HepG2 (cell line): ENCODE results near the gene MYO3B. TPM values are rescaled to one million over a fixed set of nuclear protein-coding genes. Genes with fewer than 3 reads are reported as not detected.

Experiments used
- ATAC-seq: fragments of 200-7000 bp; cut with Tn5 transposase; 3 replicates; pipeline ENCODE4 v1.9.1; 2020; ENCODE audit warnings: mild to moderate bottlenecking, moderate library complexity
- BruUV-seq: library from RNA; stranded (reverse); fragments of 400-500 nt; replicated peaks from 2 replicates; lab custom pipeline; 2021; lab: Mats Ljungman, UMichigan
- CTCF ChIA-PET: fragments of 300-600 bp; formaldehyde crosslinking; extraction: SDS; loops from one replicate; lab custom pipeline; 2021; ENCODE audit warnings: low total read pairs, inconsistent platforms, low intra/inter-chr PET ratio; lab: Yijun Ruan, JAX
- POLR2A ChIA-PET: fragments of 350-600 bp; sonication (Branson Sonifier 250); formaldehyde crosslinking; loops from one replicate; lab custom pipeline; 2020; ENCODE audit warnings: antibody characterized with exemption, inconsistent platforms; lab: Yijun Ruan, JAX
- DNase-seq: peaks from one replicate; pipeline ENCODE4 v3.0.0-alpha.2; 2015; ENCODE audit warnings: low spot score
- FAIRE-seq: peaks from 3 replicates; lab custom pipeline; 2011; peaks lifted over from hg19 to GRCh38; lab: Jason Lieb, UNC
- H2AFZ ChIP-seq: one replicate; pipeline ENCODE4 v1.6.1; 2011; ENCODE audit warnings: low read length, inconsistent platforms
- H3K27ac ChIP-seq: fragments of 300-600 bp; 3 replicates; pipeline ENCODE4 v1.8.0; 2011; ENCODE audit warnings: mixed run types, mild to moderate bottlenecking, mixed read lengths, low read length, inconsistent platforms; ENCODE audit not compliant: insufficient read depth; ENCODE audit errors: extremely low read length
- H3K27me3 ChIP-seq, 2 experiments: fragments of 200-600 bp in 1 of 2; 2 replicates in 1 of 2; 3 replicates in 1 of 2; pipeline versions ENCODE4 v1.6.0 to v1.8.0; 2011; ENCODE audit warnings: low read length in 2 of 2, mild to moderate bottlenecking in 2 of 2, moderate library complexity in 2 of 2, inconsistent platforms in 1 of 2; ENCODE audit not compliant: insufficient read depth in 2 of 2, control insufficient read depth in 1 of 2
- H3K36me3 ChIP-seq, 2 experiments: fragments of 200-600 bp in 1 of 2; replicated peaks in 1 of 2; 2 replicates in 1 of 2; 3 replicates in 1 of 2; pipeline versions ENCODE4 v1.5.1 to v1.8.0; 2011; ENCODE audit warnings: low read length in 2 of 2, inconsistent platforms in 1 of 2; ENCODE audit not compliant: insufficient read depth in 2 of 2, control insufficient read depth in 1 of 2
- H3K4me1 ChIP-seq: 2 replicates; pipeline ENCODE4 v1.5.1; 2012; ENCODE audit warnings: low read length, inconsistent platforms; ENCODE audit not compliant: insufficient read depth
- H3K4me2 ChIP-seq: 2 replicates; pipeline ENCODE4 v1.6.0; 2011; ENCODE audit warnings: low read depth, low read length, inconsistent platforms
- H3K4me3 ChIP-seq, 3 experiments: fragments of 200-600 bp in 1 of 3; sonication (generic), shearing (Covaris generic) in 1 of 3; replicated peaks in 1 of 3; 2 replicates each; pipeline ENCODE4 v1.5.1; 2011 to 2016; ENCODE audit warnings: low read length in 3 of 3, inconsistent platforms in 2 of 3, low read depth in 2 of 3, mild to moderate bottlenecking in 2 of 3, control low read depth in 1 of 3, mixed read lengths in 1 of 3; ENCODE audit not compliant: insufficient read depth in 1 of 3
- H3K79me2 ChIP-seq: one replicate; pipeline ENCODE4 v1.6.1; 2011; ENCODE audit warnings: low read length, inconsistent platforms; ENCODE audit not compliant: insufficient read depth
- H3K9ac ChIP-seq: 2 replicates; pipeline ENCODE4 v1.6.0; 2011; ENCODE audit warnings: mild to moderate bottlenecking, low read depth, low read length, inconsistent platforms; ENCODE audit not compliant: insufficient read depth
- H3K9me3 ChIP-seq: 2 replicates; pipeline ENCODE4 v1.5.1; 2012; ENCODE audit warnings: mild to moderate bottlenecking, low read length
- H4K20me1 ChIP-seq: 2 replicates; pipeline ENCODE4 v1.6.0; 2011; ENCODE audit warnings: inconsistent platforms, mild to moderate bottlenecking, low read length, moderate library complexity; ENCODE audit not compliant: insufficient read depth
- AHR ChIP-seq: IDR thresholded peaks from 2 replicates; pipeline ENCODE4 v1.6.1; 2018; ENCODE audit warnings: missing genetic modification reagents, missing compliant biosample characterization
- AKAP8 ChIP-seq: sonication (generic); formaldehyde crosslinking; IDR thresholded peaks from 2 replicates; pipeline ENCODE4 v1.5.1; 2020; ENCODE audit warnings: mild to moderate bottlenecking, missing genetic modification reagents
- BHLHE40 ChIP-seq: IDR thresholded peaks from 2 replicates; pipeline ENCODE4 v1.6.1; 2011; ENCODE audit warnings: low read length, improper control_type of control experiment
- GLI4 ChIP-seq: sonication (generic); formaldehyde crosslinking; IDR thresholded peaks from 2 replicates; pipeline ENCODE4 v1.5.1; 2020; ENCODE audit warnings: missing genetic modification reagents, mild to moderate bottlenecking, moderate library complexity, borderline replicate concordance
- MAZ ChIP-seq, 2 experiments: sonication (generic) in 1 of 2; formaldehyde crosslinking in 1 of 2; IDR thresholded peaks; 2 replicates each; pipeline versions ENCODE4 v1.5.0 to v1.6.1; 2012 to 2020; ENCODE audit warnings: low read depth in 2 of 2, mild to moderate bottlenecking in 2 of 2, borderline replicate concordance in 1 of 2, improper control_type of control experiment in 1 of 2, low read length in 1 of 2, missing genetic modification reagents in 1 of 2, moderate library complexity in 1 of 2
- NPAS2 ChIP-seq: sonication (generic); formaldehyde crosslinking; IDR thresholded peaks from 2 replicates; pipeline ENCODE4 v1.8.0; 2022; ENCODE audit warnings: mild to moderate bottlenecking, missing genetic modification reagents, borderline replicate concordance
- SP2 ChIP-seq: sonication (generic); formaldehyde crosslinking; IDR thresholded peaks from 2 replicates; pipeline ENCODE4 v1.5.1; 2020; ENCODE audit warnings: mild to moderate bottlenecking, missing genetic modification reagents
- STAT5B ChIP-seq: sonication (generic); formaldehyde crosslinking; IDR thresholded peaks from 2 replicates; pipeline ENCODE4 v1.4.0; 2020; ENCODE audit warnings: missing genetic modification reagents
- TARDBP ChIP-seq: sonication (generic); formaldehyde crosslinking; IDR thresholded peaks from 2 replicates; pipeline ENCODE4 v1.8.0; 2022; ENCODE audit warnings: mild to moderate bottlenecking, missing genetic modification reagents
- TIGD3 ChIP-seq: sonication (generic); formaldehyde crosslinking; IDR thresholded peaks from 2 replicates; pipeline ENCODE4 v1.5.1; 2020; ENCODE audit warnings: mild to moderate bottlenecking, missing genetic modification reagents, borderline replicate concordance
- ZFP41 ChIP-seq: sonication (generic); formaldehyde crosslinking; IDR thresholded peaks from 2 replicates; pipeline ENCODE4 v1.4.0; 2020; ENCODE audit warnings: mild to moderate bottlenecking, missing genetic modification reagents, borderline replicate concordance
- ZNF431 ChIP-seq: sonication (generic); formaldehyde crosslinking; IDR thresholded peaks from 2 replicates; pipeline ENCODE4 v1.9.0; 2022; ENCODE audit warnings: missing genetic modification reagents, low read depth, mild to moderate bottlenecking, borderline replicate concordance
- ZNF484 ChIP-seq: sonication (generic); formaldehyde crosslinking; IDR thresholded peaks from 2 replicates; pipeline ENCODE4 v1.5.1; 2020; ENCODE audit warnings: mild to moderate bottlenecking, low read depth, missing genetic modification reagents, borderline replicate concordance
- ZNF576 ChIP-seq: sonication (generic); formaldehyde crosslinking; IDR thresholded peaks from 2 replicates; pipeline ENCODE4 v1.4.0; 2020; ENCODE audit warnings: mild to moderate bottlenecking, missing genetic modification reagents
- ZNF772 ChIP-seq: sonication (generic); formaldehyde crosslinking; IDR thresholded peaks from 2 replicates; pipeline ENCODE4 v1.5.0; 2020; ENCODE audit warnings: mild to moderate bottlenecking, missing genetic modification reagents
- ZSCAN12 ChIP-seq: sonication (generic); formaldehyde crosslinking; IDR thresholded peaks from 2 replicates; pipeline ENCODE4 v1.9.0; 2021; ENCODE audit warnings: mild to moderate bottlenecking, missing genetic modification reagents
- ZZZ3 ChIP-seq: sonication (generic); formaldehyde crosslinking; IDR thresholded peaks from 2 replicates; pipeline ENCODE4 v1.4.0; 2020; ENCODE audit warnings: missing genetic modification reagents, mild to moderate bottlenecking, borderline replicate concordance
- WGBS: methylation state at CpG from one replicate; pipeline ENCODE4 v1.1.6; 2017; ENCODE audit warnings: low lambda C conversion rate; 5-methylcytosine and 5-hydroxymethylcytosine counted together
- in situ Hi-C: cut with HindIII; loops from 2 replicates; pipeline ENCODE4 v1.10.0; 2017; ENCODE audit warnings: low pct_unique_long_range_greater_than_20kb; ENCODE audit not compliant: extremely low pct_ligation_motif_present
- intact Hi-C: fragments of 100-400 bp; cut with micrococcal nuclease; formaldehyde crosslinking; loops from one replicate; pipeline ENCODE4 v1.10.0; 2022; ENCODE audit not compliant: unreplicated experiment
- polyA plus RNA-seq, 8 experiments: library from polyadenylated mRNA; depleted of rRNA in 3 of 8; stranded (reverse) in 7 of 8; unstranded in 1 of 8; fragments of >200 nt; fragmentation: Illumina TruSeq in 4 of 8; extraction: Trizol in 4 of 8; gene quantifications; 2 replicates each; pipeline versions ENCODE4 v1.2.1 to v1.2.3, GENCODE V29; 2011 to 2016; ENCODE audit warnings: low read depth in 4 of 8, missing spikeins in 1 of 8, mixed read lengths in 1 of 8; ENCODE audit not compliant: insufficient read depth in 1 of 8
- total RNA-seq, 5 experiments: library from RNA; depleted of rRNA; stranded (reverse); fragments of >200 nt; fragmentation: Illumina TruSeq; extraction: Trizol; gene quantifications; 2 replicates each; pipeline ENCODE4 v1.2.3, GENCODE V29; 2016; ENCODE audit warnings: low read depth in 1 of 5
- TF ChIP-seq, protein P1 (sequence below), 2 experiments: sonication (generic) in 1 of 2; formaldehyde crosslinking in 1 of 2; IDR thresholded peaks; 2 replicates each; pipeline versions ENCODE4 v1.5.1 to v1.6.1; 2011 to 2020; ENCODE audit warnings: borderline replicate concordance in 1 of 2, low read depth in 1 of 2, low read length in 1 of 2, mild to moderate bottlenecking in 1 of 2, missing genetic modification reagents in 1 of 2, moderate library complexity in 1 of 2
- TF ChIP-seq, protein P2 (sequence below): sonication (generic); formaldehyde crosslinking; IDR thresholded peaks from 2 replicates; pipeline ENCODE4 v1.5.0; 2020; ENCODE audit warnings: missing genetic modification reagents

MYO3B gene
- total and polyA plus RNA-seq, 2 of the 13 experiments (the other 11 are each of a cell fraction or from before 2014, with no cell fraction given): 0.01 TPM; not detected in 1

- FAIRE-seq (no peak), ATAC-seq (peak; percentile 26), DNase-seq (no peak)
- Histone ChIP-seq H2AFZ (no peak overlapping the region), H3K4me3 (no peak overlapping the region), H3K9ac (no peak overlapping the region), H3K27me3 (peaks cover 0 to 36% of the 10 kb centered on the region in 2 experiments; a peak in 3 of 5 replicates), H3K9me3 (no peaks in the 10 kb centered on the region), H3K36me3 (no peaks in the 10 kb centered on the region), H3K79me2 (no peaks in the 10 kb centered on the region), H3K4me2 (peak overlapping the region; percentile 63), H4K20me1 (no peaks in the 10 kb centered on the region), H3K27ac (no peak overlapping the region), H3K4me1 (peaks cover 28% of the 10 kb centered on the region)
- WGBS: 32% methylated on average over 2 of the region's 2 CpGs
- in situ Hi-C loops (no loop called here), intact Hi-C loops (loop anchor here (1.0 kb wide), 2 partner anchors 122 to 180 kb away; no protein-coding TSS in a partner anchor)
- BruUV-seq: no TSS peak
- POLR2A ChIA-PET: interaction anchor here (0.9 to 1.4 kb wide), 3 partner anchors 107 to 185 kb away, joined by 3 to 7 read pairs (median 3); partner anchors contain the start of gene SP5
- CTCF ChIA-PET: no interaction called here
- TF ChIP-seq, protein P1, sequence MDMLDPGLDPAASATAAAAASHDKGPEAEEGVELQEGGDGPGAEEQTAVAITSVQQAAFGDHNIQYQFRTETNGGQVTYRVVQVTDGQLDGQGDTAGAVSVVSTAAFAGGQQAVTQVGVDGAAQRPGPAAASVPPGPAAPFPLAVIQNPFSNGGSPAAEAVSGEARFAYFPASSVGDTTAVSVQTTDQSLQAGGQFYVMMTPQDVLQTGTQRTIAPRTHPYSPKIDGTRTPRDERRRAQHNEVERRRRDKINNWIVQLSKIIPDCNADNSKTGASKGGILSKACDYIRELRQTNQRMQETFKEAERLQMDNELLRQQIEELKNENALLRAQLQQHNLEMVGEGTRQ (IDR thresholded peaks at IDR 0.05; ENCODE audit: low read depth, low read length): no peak
- TF ChIP-seq, protein P1 (CRISPR knock-in tag; IDR thresholded peaks at IDR 0.05; ENCODE audit: borderline replicate concordance): no peak
- TF ChIP-seq, protein P2, sequence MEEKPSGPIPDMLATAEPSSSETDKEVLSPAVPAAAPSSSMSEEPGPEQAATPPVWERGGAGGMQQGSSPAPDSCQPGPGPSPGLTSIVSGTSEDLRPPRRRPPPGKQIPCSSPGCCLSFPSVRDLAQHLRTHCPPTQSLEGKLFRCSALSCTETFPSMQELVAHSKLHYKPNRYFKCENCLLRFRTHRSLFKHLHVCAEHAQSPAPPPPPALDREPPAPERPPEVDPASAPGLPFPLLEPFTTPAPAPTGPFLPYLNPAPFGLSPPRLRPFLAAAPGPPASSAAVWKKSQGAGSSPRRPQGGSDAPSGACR: 0 out of 2 replicates have a peak, but pooled peaks have one; percentile 16
- TF ChIP-seq GLI4 (CRISPR knock-in tag) (no peak), ZNF772 (CRISPR knock-in tag) (no peak), ZFP41 (CRISPR knock-in tag) (no peak), AKAP8 (no peak), ZSCAN12 (CRISPR knock-in tag) (no peak), TARDBP (CRISPR knock-in tag) (no peak), AHR (no peak), ZNF484 (CRISPR knock-in tag) (no peak), MAZ (IDR thresholded peaks at IDR 0.05; ENCODE audit: borderline replicate concordance, low read depth, low read length) (no peak), MAZ (CRISPR knock-in tag; IDR thresholded peaks at IDR 0.05; ENCODE audit: low read depth) (no peak), SP2 (no peak), ZNF431 (no peak), NPAS2 (CRISPR knock-in tag) (no peak), BHLHE40 (no peak), ZNF576 (CRISPR knock-in tag) (no peak), TIGD3 (no peak), STAT5B (CRISPR knock-in tag) (no peak), ZZZ3 (no peak)
Measured at GRCh38 chr2:170530803-170531564, 353.0 kb downstream of the MYO3B start.
